Neural cell (in vitro differentiated cells): Measurements from ENCODE around the gene COL13A1. TPM values are rescaled to one million over a fixed set of nuclear protein-coding genes. Genes with fewer than 3 reads are reported as not detected.

Source experiments
- H2AFZ ChIP-seq: fragments of 200-600, 300-800 bp; sonication (generic), shearing (Covaris generic); 2 replicates; pipeline ENCODE4 v1.6.0; 2014; ENCODE audit warnings: low read depth, mild to moderate bottlenecking, antibody characterized with exemption, low read length, moderate library complexity
- H3F3A ChIP-seq: fragments of 200-600 bp; shearing (Covaris generic); 2 replicates; pipeline ENCODE4 v1.6.1; 2016; ENCODE audit warnings: mild to moderate bottlenecking, moderate library complexity, mixed read lengths, antibody characterized with exemption, low read length; ENCODE audit not compliant: insufficient read depth, poor library complexity, severe bottlenecking
- H3K27ac ChIP-seq: fragments of 200-600, 300-800 bp; sonication (generic), shearing (Covaris generic); 2 replicates; pipeline ENCODE4 v1.5.1; 2014; ENCODE audit warnings: mild to moderate bottlenecking, low read length, moderate library complexity
- H3K27me3 ChIP-seq: fragments of 300-800, 200-600 bp; sonication (generic), shearing (Covaris generic); 2 replicates; pipeline ENCODE4 v1.6.0; 2014; ENCODE audit warnings: mild to moderate bottlenecking, low read depth, low read length, moderate library complexity; ENCODE audit not compliant: insufficient read depth
- H3K36me3 ChIP-seq: fragments of 300-800, 200-600 bp; sonication (generic), shearing (Covaris generic); 2 replicates; pipeline ENCODE4 v1.5.1; 2014; ENCODE audit warnings: mild to moderate bottlenecking, antibody characterized with exemption, low read length, moderate library complexity; ENCODE audit not compliant: insufficient read depth
- H3K4me2 ChIP-seq: fragments of 300-800, 200-600 bp; sonication (generic), shearing (Covaris generic); 2 replicates; pipeline ENCODE4 v1.6.0; 2014; ENCODE audit warnings: mild to moderate bottlenecking, low read length
- H3K4me3 ChIP-seq: fragments of 300-800, 200-600 bp; sonication (generic), shearing (Covaris generic); 2 replicates; pipeline ENCODE4 v1.5.1; 2014; ENCODE audit warnings: mild to moderate bottlenecking, low read length, moderate library complexity
- H3K79me2 ChIP-seq: fragments of 200-600 bp; shearing (Covaris generic); replicated peaks from 2 replicates; pipeline ENCODE4 v1.6.0; 2014; ENCODE audit warnings: mild to moderate bottlenecking, low read length, moderate library complexity; ENCODE audit not compliant: insufficient read depth
- H3K9ac ChIP-seq: fragments of 300-800, 200-600 bp; sonication (generic), shearing (Covaris generic); 2 replicates; pipeline ENCODE4 v1.6.1; 2016; ENCODE audit warnings: mild to moderate bottlenecking, low read length, mixed read lengths
- H3K9me2 ChIP-seq: fragments of 200-600 bp; shearing (Covaris generic); 2 replicates; pipeline ENCODE4 v1.6.1; 2016; ENCODE audit warnings: mild to moderate bottlenecking, low read length, mixed read lengths; ENCODE audit not compliant: insufficient read depth
- H3K9me3 ChIP-seq: fragments of 200-600, 300-800 bp; sonication (generic), shearing (Covaris generic); 2 replicates; pipeline ENCODE4 v1.6.1; 2016; ENCODE audit warnings: mild to moderate bottlenecking, mixed run types, low read length, moderate library complexity, mixed read lengths
- H4K20me1 ChIP-seq: fragments of 200-600 bp; shearing (Covaris generic); 2 replicates; pipeline ENCODE4 v1.6.1; 2016; ENCODE audit warnings: mild to moderate bottlenecking, mixed run types; ENCODE audit not compliant: insufficient read depth
- CTCF ChIP-seq: fragments of 450-650 bp; IDR thresholded peaks from 2 replicates; pipeline ENCODE4 v1.5.1; 2014; ENCODE audit warnings: antibody characterized with exemption, mild to moderate bottlenecking, moderate library complexity; ENCODE audit not compliant: poor library complexity, severe bottlenecking
- EP300 ChIP-seq: fragments of 450-650 bp; conservative IDR thresholded peaks from 2 replicates; pipeline ENCODE4 v1.6.1; 2014; ENCODE audit warnings: antibody characterized with exemption, mild to moderate bottlenecking, moderate library complexity; ENCODE audit not compliant: poor library complexity, severe bottlenecking
- EZH2 ChIP-seq: fragments of 200-600, 300-800 bp; shearing (Covaris generic), sonication (generic); IDR thresholded peaks from 2 replicates; pipeline ENCODE4 v1.6.1; 2014; ENCODE audit warnings: antibody characterized with exemption, low read length, borderline replicate concordance, mild to moderate bottlenecking; ENCODE audit not compliant: insufficient read depth, poor library complexity, severe bottlenecking
- MXI1 ChIP-seq: fragments of 450-650 bp; conservative IDR thresholded peaks from 2 replicates; pipeline ENCODE4 v1.6.1; 2014; ENCODE audit warnings: antibody characterized with exemption, mild to moderate bottlenecking; ENCODE audit not compliant: poor library complexity, severe bottlenecking
- POLR2AphosphoS5 ChIP-seq: IDR thresholded peaks from 2 replicates; pipeline ENCODE4 v1.6.1; 2012
- RAD21 ChIP-seq: fragments of 450-650 bp; conservative IDR thresholded peaks from 2 replicates; pipeline ENCODE4 v1.6.1; 2014; ENCODE audit warnings: antibody characterized with exemption, mild to moderate bottlenecking, moderate library complexity
- SMC3 ChIP-seq: fragments of 450-650 bp; conservative IDR thresholded peaks from 2 replicates; pipeline ENCODE4 v1.6.1; 2014; ENCODE audit warnings: antibody characterized with exemption, mild to moderate bottlenecking, moderate library complexity; ENCODE audit not compliant: poor library complexity
- TAF1 ChIP-seq: IDR thresholded peaks from 2 replicates; pipeline ENCODE4 v1.6.1; 2012; ENCODE audit warnings: low read depth
- polyA plus RNA-seq: library from polyadenylated mRNA; depleted of rRNA; stranded (reverse); fragments of >200 nt; gene quantifications from 2 replicates; pipeline ENCODE4 v1.2.3, GENCODE V29; 2014
- TF ChIP-seq, protein P1 (sequence below): IDR thresholded peaks from 2 replicates; pipeline ENCODE4 v1.6.1; 2012; ENCODE audit warnings: borderline replicate concordance

The COL13A1 gene
- polyA plus RNA-seq, 1 donor from 2014 or later, result 4.7 TPM

DNA sequence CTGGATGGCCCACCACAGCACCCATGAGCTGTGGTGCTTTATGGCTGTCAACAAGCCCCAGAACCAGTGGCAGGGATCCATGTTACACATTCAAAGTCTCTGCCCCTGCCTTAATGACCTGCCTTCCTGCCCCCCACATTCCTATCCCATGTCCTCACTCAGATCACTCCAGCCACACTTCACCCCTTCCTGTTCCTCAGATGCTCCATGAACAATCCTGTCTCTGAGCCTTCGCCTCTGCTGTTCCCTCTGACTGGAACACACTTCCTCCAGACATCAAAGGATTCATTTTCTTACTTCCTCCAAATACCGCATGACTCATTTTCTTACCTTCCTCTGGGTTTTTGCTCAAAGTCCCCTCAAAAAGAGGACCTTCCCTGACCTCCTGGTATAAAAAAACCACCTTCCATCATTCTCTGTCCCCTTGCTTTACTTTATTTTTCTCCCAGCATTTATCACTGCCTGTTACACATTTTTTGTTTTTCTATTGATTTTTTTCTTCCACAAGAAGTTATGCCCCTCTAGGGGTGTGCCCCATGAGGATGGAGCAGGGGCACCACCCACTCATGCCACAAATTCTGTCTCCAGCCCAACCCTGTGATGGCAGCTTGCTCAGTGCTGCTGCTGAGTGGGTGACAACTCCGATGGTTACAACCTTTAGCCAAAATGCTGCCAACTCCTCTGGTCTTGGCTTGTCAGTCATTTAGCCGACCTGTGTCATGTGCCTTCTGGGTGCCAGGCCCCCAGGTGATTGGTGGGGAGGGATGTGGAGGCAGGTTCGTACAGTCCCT, 18.2 kb downstream of the COL13A1 start:
- no peak overlapping the region for H2AFZ ChIP-seq
- H3K36me3 ChIP-seq, result no peaks in the 10 kb centered on the region
- no peak overlapping the region for H3K27ac ChIP-seq
- H3K4me3 ChIP-seq, result no peak overlapping the region
- no peaks in the 10 kb centered on the region for H3K79me2 ChIP-seq
- H3K9ac ChIP-seq, result no peak overlapping the region
- H3K27me3 ChIP-seq, result no peaks in the 10 kb centered on the region
- H3F3A ChIP-seq, result no peaks in the 10 kb centered on the region
- no peak overlapping the region for H3K4me2 ChIP-seq
- no peak for TF ChIP-seq EZH2
- TF ChIP-seq, protein P1, sequence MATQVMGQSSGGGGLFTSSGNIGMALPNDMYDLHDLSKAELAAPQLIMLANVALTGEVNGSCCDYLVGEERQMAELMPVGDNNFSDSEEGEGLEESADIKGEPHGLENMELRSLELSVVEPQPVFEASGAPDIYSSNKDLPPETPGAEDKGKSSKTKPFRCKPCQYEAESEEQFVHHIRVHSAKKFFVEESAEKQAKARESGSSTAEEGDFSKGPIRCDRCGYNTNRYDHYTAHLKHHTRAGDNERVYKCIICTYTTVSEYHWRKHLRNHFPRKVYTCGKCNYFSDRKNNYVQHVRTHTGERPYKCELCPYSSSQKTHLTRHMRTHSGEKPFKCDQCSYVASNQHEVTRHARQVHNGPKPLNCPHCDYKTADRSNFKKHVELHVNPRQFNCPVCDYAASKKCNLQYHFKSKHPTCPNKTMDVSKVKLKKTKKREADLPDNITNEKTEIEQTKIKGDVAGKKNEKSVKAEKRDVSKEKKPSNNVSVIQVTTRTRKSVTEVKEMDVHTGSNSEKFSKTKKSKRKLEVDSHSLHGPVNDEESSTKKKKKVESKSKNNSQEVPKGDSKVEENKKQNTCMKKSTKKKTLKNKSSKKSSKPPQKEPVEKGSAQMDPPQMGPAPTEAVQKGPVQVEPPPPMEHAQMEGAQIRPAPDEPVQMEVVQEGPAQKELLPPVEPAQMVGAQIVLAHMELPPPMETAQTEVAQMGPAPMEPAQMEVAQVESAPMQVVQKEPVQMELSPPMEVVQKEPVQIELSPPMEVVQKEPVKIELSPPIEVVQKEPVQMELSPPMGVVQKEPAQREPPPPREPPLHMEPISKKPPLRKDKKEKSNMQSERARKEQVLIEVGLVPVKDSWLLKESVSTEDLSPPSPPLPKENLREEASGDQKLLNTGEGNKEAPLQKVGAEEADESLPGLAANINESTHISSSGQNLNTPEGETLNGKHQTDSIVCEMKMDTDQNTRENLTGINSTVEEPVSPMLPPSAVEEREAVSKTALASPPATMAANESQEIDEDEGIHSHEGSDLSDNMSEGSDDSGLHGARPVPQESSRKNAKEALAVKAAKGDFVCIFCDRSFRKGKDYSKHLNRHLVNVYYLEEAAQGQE, result no peak
- no peak for TF ChIP-seq CTCF
- no peak for TF ChIP-seq RAD21
- TF ChIP-seq SMC3, result no peak
- no peak for TF ChIP-seq POLR2AphosphoS5
- TF ChIP-seq EP300, result no peak
- TF ChIP-seq TAF1, result no peak
- no peak for TF ChIP-seq MXI1
- H3K9me3 ChIP-seq, result no peaks in the 10 kb centered on the region
- H3K9me2 ChIP-seq, result no peaks in the 10 kb centered on the region
- no peaks in the 10 kb centered on the region for H4K20me1 ChIP-seq

GRCh38 chr10:69820817-69821216, 19.1 kb downstream of the COL13A1 start:
- H3K27ac ChIP-seq, result no peak overlapping the region
- no peaks in the 10 kb centered on the region for H3K79me2 ChIP-seq
- no peaks in the 10 kb centered on the region for H3K27me3 ChIP-seq
- no peaks in the 10 kb centered on the region for H3K9me3 ChIP-seq
- H3K36me3 ChIP-seq, result no peaks in the 10 kb centered on the region
- no peak overlapping the region for H3K9ac ChIP-seq
- no peak overlapping the region for H3K4me3 ChIP-seq
- H3K9me2 ChIP-seq, result no peaks in the 10 kb centered on the region
- H3F3A ChIP-seq, result no peaks in the 10 kb centered on the region
- TF ChIP-seq, protein P1, result no peak
- no peak for TF ChIP-seq POLR2AphosphoS5
- no peak overlapping the region for H2AFZ ChIP-seq
- no peaks in the 10 kb centered on the region for H4K20me1 ChIP-seq
- no peak overlapping the region for H3K4me2 ChIP-seq
